Measurements from ENCODE around the gene CHN2. TPM values are rescaled to one million over a fixed set of nuclear protein-coding genes. Genes with fewer than 3 reads are reported as not detected.

CHN2 gene
- total RNA-seq, 1 experiment from 2014 or later: 2.1 TPM

- H3K9me3 ChIP-seq (ENCODE audit: control insufficient read depth in 1 of 2, insufficient read depth in 1 of 2, low read depth in 1 of 2, low read length in 2 of 2): no peaks in the 10 kb centered on the region
- no peaks in the 10 kb centered on the region for H3K36me3 ChIP-seq (ENCODE audit: control insufficient read depth in 1 of 2, insufficient read depth in 2 of 2, low read length in 2 of 2)
- no peak overlapping the region for H2AFZ ChIP-seq (ENCODE audit: low read depth, low read length, poor library complexity, severe bottlenecking)
- no peaks in the 10 kb centered on the region for H3K27me3 ChIP-seq (ENCODE audit: insufficient read depth, low read length)
- intact Hi-C loops (cut with micrococcal nuclease): no loop called here
- H3K79me2 ChIP-seq (ENCODE audit: insufficient read depth, low read length): no peaks in the 10 kb centered on the region
- ChIA-PET POLR2A (no interaction called here), CTCF (no interaction called here), RAD21 (ENCODE audit: low non-redundant PET in 1 of 2, low total read pairs in 2 of 2, uncharacterized antibody in 2 of 2, unreplicated experiment in 2 of 2) (no interaction called here)
- H3K4me3 ChIP-seq (replicated peaks in 1 of 2; ENCODE audit: low read depth in 1 of 2, low read length in 2 of 2): no peak overlapping the region
- H3K9ac ChIP-seq (ENCODE audit: low read length): no peak overlapping the region
- H3K27ac ChIP-seq (ENCODE audit: low read depth, low read length): no peak overlapping the region
- DNase-seq (ENCODE audit: low read depth, low spot score) (no peak), ATAC-seq (no peak)
- H3K9me2 ChIP-seq (ENCODE audit: insufficient read depth): no peaks in the 10 kb centered on the region
- TF ChIP-seq CTCF (IDR thresholded peaks at IDR 0.05 in 2 of 3, conservative IDR thresholded peaks at IDR 0.05 in 1 of 3; ENCODE audit: borderline replicate concordance in 1 of 3, insufficient read depth in 1 of 3, low read depth in 2 of 3, low read length in 2 of 3): no peak
- no peak for TF ChIP-seq ZFX (IDR thresholded peaks at IDR 0.05)
- no peak for TF ChIP-seq REST (IDR thresholded peaks at IDR 0.05; ENCODE audit: low read depth)
- TF ChIP-seq EZH2phosphoT487 (IDR thresholded peaks at IDR 0.05; ENCODE audit: borderline replicate concordance): no peak
- TF ChIP-seq ELF1 (IDR thresholded peaks at IDR 0.05; ENCODE audit: borderline replicate concordance, low read depth): no peak
- no TSS peak for BruUV-seq (replicated peaks)
- no peak overlapping the region for H3K4me2 ChIP-seq (ENCODE audit: low read length)
- H3K4me1 ChIP-seq (ENCODE audit: control insufficient read depth in 1 of 2, insufficient read depth in 2 of 2, low read length in 2 of 2): no peaks in the 10 kb centered on the region
- H4K20me1 ChIP-seq (ENCODE audit: insufficient read depth): no peaks in the 10 kb centered on the region
Measured at GRCh38 chr7:29363636-29364425, 169.3 kb downstream of the CHN2 start.

All from HCT116 (cell line).